ENCODE results near the gene CNTNAP2.

DNA sequence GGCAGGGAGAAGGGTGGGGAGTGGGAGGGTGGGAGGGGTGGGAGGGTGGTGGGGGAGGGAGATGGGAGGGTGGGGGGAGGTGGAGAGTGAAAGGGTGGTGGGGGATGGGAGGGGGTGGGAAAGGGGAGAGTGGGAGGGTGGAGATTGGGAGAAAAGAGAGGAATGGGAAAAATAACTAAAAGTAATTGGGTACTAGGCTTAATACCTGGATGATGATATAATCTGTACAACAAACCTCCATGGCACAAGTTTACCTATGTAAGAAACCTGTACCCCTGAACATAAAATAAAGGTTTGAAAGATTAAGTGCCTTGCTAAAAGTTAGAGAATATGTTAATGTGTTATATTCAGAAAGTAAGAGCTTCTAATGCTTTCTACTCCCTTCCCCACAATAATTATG is 564.9 kb downstream of the CNTNAP2 start:
- TF ChIP-seq, protein P1, sequence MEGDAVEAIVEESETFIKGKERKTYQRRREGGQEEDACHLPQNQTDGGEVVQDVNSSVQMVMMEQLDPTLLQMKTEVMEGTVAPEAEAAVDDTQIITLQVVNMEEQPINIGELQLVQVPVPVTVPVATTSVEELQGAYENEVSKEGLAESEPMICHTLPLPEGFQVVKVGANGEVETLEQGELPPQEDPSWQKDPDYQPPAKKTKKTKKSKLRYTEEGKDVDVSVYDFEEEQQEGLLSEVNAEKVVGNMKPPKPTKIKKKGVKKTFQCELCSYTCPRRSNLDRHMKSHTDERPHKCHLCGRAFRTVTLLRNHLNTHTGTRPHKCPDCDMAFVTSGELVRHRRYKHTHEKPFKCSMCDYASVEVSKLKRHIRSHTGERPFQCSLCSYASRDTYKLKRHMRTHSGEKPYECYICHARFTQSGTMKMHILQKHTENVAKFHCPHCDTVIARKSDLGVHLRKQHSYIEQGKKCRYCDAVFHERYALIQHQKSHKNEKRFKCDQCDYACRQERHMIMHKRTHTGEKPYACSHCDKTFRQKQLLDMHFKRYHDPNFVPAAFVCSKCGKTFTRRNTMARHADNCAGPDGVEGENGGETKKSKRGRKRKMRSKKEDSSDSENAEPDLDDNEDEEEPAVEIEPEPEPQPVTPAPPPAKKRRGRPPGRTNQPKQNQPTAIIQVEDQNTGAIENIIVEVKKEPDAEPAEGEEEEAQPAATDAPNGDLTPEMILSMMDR (IDR thresholded peaks at IDR 0.05; ENCODE audit: borderline replicate concordance, extremely low read depth, low read length, poor library complexity, severe bottlenecking): no peak
- no peak for TF ChIP-seq EZH2 (IDR thresholded peaks at IDR 0.05; ENCODE audit: borderline replicate concordance, low read depth, low read length, severe bottlenecking)
